Measurements from ENCODE around the gene ECEL1.

DNA sequence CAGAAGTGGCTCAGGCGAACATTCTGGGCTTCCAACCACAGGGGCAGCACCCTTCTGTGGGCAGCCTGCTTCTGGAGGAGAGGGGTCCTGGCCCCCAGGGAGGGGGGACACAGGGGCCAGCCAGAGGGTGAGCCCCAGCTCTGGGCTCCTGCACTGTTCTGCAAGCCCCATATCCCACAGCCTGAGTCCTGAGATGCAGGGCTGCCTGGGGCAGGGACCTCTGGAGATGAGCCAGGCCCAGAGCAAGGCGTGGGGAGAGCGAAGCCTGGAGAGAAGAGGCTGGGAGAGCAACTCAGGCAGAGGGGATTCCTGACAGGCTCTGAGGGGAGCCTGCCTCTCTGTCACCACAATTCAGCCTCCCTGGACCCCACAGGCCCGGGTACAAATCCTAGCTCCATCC, 19.1 kb upstream of the ECEL1 start:
- TF ChIP-seq POLR2A (IDR thresholded peaks at IDR 0.05): no peak
- TF ChIP-seq, protein P1, sequence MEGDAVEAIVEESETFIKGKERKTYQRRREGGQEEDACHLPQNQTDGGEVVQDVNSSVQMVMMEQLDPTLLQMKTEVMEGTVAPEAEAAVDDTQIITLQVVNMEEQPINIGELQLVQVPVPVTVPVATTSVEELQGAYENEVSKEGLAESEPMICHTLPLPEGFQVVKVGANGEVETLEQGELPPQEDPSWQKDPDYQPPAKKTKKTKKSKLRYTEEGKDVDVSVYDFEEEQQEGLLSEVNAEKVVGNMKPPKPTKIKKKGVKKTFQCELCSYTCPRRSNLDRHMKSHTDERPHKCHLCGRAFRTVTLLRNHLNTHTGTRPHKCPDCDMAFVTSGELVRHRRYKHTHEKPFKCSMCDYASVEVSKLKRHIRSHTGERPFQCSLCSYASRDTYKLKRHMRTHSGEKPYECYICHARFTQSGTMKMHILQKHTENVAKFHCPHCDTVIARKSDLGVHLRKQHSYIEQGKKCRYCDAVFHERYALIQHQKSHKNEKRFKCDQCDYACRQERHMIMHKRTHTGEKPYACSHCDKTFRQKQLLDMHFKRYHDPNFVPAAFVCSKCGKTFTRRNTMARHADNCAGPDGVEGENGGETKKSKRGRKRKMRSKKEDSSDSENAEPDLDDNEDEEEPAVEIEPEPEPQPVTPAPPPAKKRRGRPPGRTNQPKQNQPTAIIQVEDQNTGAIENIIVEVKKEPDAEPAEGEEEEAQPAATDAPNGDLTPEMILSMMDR (IDR thresholded peaks at IDR 0.05): no peak

All from Peyer's patch (tissue), 4 donors.